ENCODE measurements around the gene TRIM10.

Gene TRIM10

GRCh38 chr6:30160785-30161531, at the start of gene TRIM10:
Gene TRIM10 (minus strand): TSS chr6:30161211. CDS start chr6:30160858, 353 bp downstream.
- no peak within 1 kb of the TSS for H3K4me3 ChIP-seq (ENCODE audit: control insufficient read depth, low read depth, low read length)
- DNase-seq (ENCODE audit: low read depth), result no peak
- no peak for TF ChIP-seq CTCF (conservative IDR thresholded peaks at IDR 0.05; ENCODE audit: control insufficient read depth, insufficient read depth, low read depth, low read length)

- H3K4me3 ChIP-seq (ENCODE audit: control insufficient read depth, low read depth, low read length), result no peak overlapping the region
- TF ChIP-seq CTCF (conservative IDR thresholded peaks at IDR 0.05; ENCODE audit: control insufficient read depth, insufficient read depth, low read depth, low read length), result no peak
- DNase-seq (ENCODE audit: low read depth), result peak; percentile 35
Measured at GRCh38 chr6:30207619-30208295, 46.7 kb upstream of the TRIM10 start.

GRCh38 chr6:30206799-30207618, 46.0 kb upstream of the TRIM10 start:
- peak; percentile 56 for DNase-seq (ENCODE audit: low read depth)
- no peak for TF ChIP-seq CTCF (conservative IDR thresholded peaks at IDR 0.05; ENCODE audit: control insufficient read depth, insufficient read depth, low read depth, low read length)

GRCh38 chr6:30206152-30206551, 45.1 kb upstream of the TRIM10 start:
- no peak overlapping the region for H3K4me3 ChIP-seq (ENCODE audit: control insufficient read depth, low read depth, low read length)
- TF ChIP-seq CTCF (conservative IDR thresholded peaks at IDR 0.05; ENCODE audit: control insufficient read depth, insufficient read depth, low read depth, low read length), result peak; percentile 7
- peak; percentile 69 for DNase-seq (ENCODE audit: low read depth)

More at GRCh38 chr6:30206799-30207618, 46.0 kb upstream of the TRIM10 start:
- H3K4me3 ChIP-seq (ENCODE audit: control insufficient read depth, low read depth, low read length), result no peak overlapping the region

- H3K4me3 ChIP-seq (ENCODE audit: control insufficient read depth, low read depth, low read length), result no peak overlapping the region
- no peak for DNase-seq (ENCODE audit: low read depth)
- TF ChIP-seq CTCF (conservative IDR thresholded peaks at IDR 0.05; ENCODE audit: control insufficient read depth, insufficient read depth, low read depth, low read length), result no peak
Measured at GRCh38 chr6:30204116-30204515, 43.1 kb upstream of the TRIM10 start.

- no peak for TF ChIP-seq CTCF (conservative IDR thresholded peaks at IDR 0.05; ENCODE audit: control insufficient read depth, insufficient read depth, low read depth, low read length)
- H3K4me3 ChIP-seq (ENCODE audit: control insufficient read depth, low read depth, low read length), result no peak overlapping the region
- DNase-seq (ENCODE audit: low read depth), result no peak
Measured at GRCh38 chr6:30202366-30202765, 41.4 kb upstream of the TRIM10 start.

All from fibroblast of mammary gland (primary cell).